H1 (cell line): ENCODE results near the gene CAMK1G. TPM values are rescaled to one million over a fixed set of nuclear protein-coding genes. Genes with fewer than 3 reads are reported as not detected.

Source experiments
- RFX5 ChIP-seq: IDR thresholded peaks from 2 replicates; pipeline ENCODE4 v1.6.1; 2011; ENCODE audit warnings: low read depth, low read length, improper control_type of control experiment, borderline replicate concordance
- SRF ChIP-seq: IDR thresholded peaks from 2 replicates; pipeline ENCODE4 v1.6.1; 2011; ENCODE audit warnings: mild to moderate bottlenecking, low read depth, low read length, moderate library complexity
- TAF7 ChIP-seq: optimal IDR thresholded peaks from 2 replicates; pipeline ENCODE3; 2011; ENCODE audit warnings: low read depth, mild to moderate bottlenecking, inconsistent platforms, low read length, moderate library complexity, borderline replicate concordance
- polyA plus RNA-seq, 7 experiments: library from polyadenylated mRNA; depleted of rRNA in 3 of 7; stranded (reverse) in 5 of 7; unstranded in 2 of 7; fragments of >200 nt in 5 of 7; fragments of 200-250 nt in 2 of 7; gene quantifications; 1 replicate in 5 of 7; 2 replicates in 1 of 7; 4 replicates in 1 of 7; pipeline versions ENCODE4 v1.2.1 to v1.2.3, GENCODE V29; 2011 to 2013; ENCODE audit warnings: missing spikeins in 2 of 7, mixed read lengths in 2 of 7
- total RNA-seq: library from RNA; stranded (reverse); fragmentation: NEBNext Ultra II Directional; extraction: Animal tissue kit (Norgen Biotek cat#: 25700); gene quantifications from 2 replicates; pipeline ENCODE4 v1.2.1, GENCODE V29; 2021

The CAMK1G gene
- total and polyA plus RNA-seq, 2 of the 8 experiments (the other 6 are each of a cell fraction or from before 2014, with no cell fraction given), result 1.00 to 1.0 TPM

DNA sequence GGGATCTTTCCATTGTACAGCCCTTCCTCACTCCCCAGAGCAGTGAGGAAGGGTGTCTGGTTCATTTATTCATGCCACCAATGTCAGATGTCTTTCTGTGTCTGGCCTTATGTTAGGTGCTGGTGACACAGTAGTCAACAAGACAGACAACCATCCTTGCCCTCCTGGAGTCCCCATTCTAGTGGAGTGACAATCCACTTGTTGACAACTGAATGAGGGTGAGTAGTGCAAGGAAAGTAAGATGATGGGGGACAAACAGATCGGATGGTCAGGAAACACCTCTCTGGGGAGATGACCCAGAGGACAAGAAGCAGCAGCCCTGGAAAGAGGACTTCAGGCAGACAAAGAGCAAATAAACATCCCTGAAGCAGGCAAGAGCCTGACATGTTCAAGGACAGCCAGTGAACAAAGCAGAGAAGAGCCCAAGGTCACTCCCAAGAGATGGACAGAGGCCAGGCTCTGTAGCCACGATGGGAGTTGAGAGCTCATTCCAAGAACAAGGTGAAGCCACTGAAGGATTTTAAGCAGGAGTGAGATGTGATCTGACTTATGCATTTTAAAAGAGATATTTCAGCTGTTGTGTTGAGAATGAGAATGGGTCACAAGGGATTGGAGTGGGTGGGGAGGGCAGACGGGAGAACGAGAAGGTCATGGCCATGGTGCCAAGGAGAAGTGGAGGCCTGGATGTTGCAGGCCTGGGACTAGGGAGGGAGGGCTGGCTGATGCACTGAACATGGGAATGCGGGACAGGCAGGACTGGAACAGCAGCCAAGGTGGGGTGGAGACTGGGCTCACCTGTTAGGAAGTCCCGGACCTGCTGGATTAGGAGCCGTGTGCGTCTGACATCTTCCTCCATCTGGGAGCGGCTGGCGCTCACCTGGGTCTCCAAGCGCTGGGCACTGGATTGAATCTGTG is 38.5 kb downstream of the CAMK1G start (continued):
- TF ChIP-seq TAF7 (no peak), RFX5 (no peak), SRF (no peak)
- TF ChIP-seq, all 59 proteins: peak for 0
